SK-N-SH (cell line): ENCODE data around the gene AMDHD1. TPM values are rescaled to one million over a fixed set of nuclear protein-coding genes. Genes with fewer than 3 reads are reported as not detected.

ENCODE experiments used
- CTCF ChIA-PET: fragments of 300-600, 350-600 bp; formaldehyde crosslinking; extraction: SDS; loops from one replicate; lab custom pipeline; 2021; lab: Yijun Ruan, JAX
- POLR2A ChIA-PET: fragments of 350-600 bp; sonication (Branson Sonifier 250); formaldehyde crosslinking; extraction: SDS; loops from one replicate; lab custom pipeline; 2020; ENCODE audit warnings: antibody characterized with exemption, inconsistent platforms; lab: Yijun Ruan, JAX
- DNase-seq: peaks from one replicate; pipeline ENCODE4 v3.0.0; 2012
- H2AFZ ChIP-seq: fragments of 200-600 bp; sonication (generic); 2 replicates; pipeline ENCODE4 v1.8.1; 2016; ENCODE audit warnings: antibody characterized with exemption, mild to moderate bottlenecking, low read depth
- H3F3A ChIP-seq: fragments of 200-600 bp; sonication (generic); replicated peaks from 2 replicates; pipeline ENCODE3; 2016; ENCODE audit warnings: antibody characterized with exemption, mild to moderate bottlenecking; ENCODE audit not compliant: insufficient read depth
- H3K27ac ChIP-seq, 2 experiments: fragments of 200-500 bp in 1 of 2; fragments of 200-600 bp in 1 of 2; sonication (Bioruptor generic) in 1 of 2; sonication (generic), shearing (Covaris generic) in 1 of 2; 2 replicates each; pipeline versions ENCODE4 v1.5.1 to v1.6.1; 2014 to 2016; ENCODE audit warnings: low read depth in 2 of 2, inconsistent platforms in 1 of 2, low read length in 1 of 2, mild to moderate bottlenecking in 1 of 2, mixed read lengths in 1 of 2
- H3K27me3 ChIP-seq: fragments of 200-600 bp; sonication (generic), shearing (Covaris generic); 2 replicates; pipeline ENCODE4 v1.6.1; 2016; ENCODE audit warnings: mixed run types; ENCODE audit not compliant: insufficient read depth
- H3K36me3 ChIP-seq, 2 experiments: fragments of 200-500 bp in 1 of 2; fragments of 200-600 bp in 1 of 2; sonication (Bioruptor generic) in 1 of 2; sonication (generic) in 1 of 2; replicated peaks in 1 of 2; 2 replicates each; pipeline versions ENCODE3 to v1.5.1; 2014 to 2016; ENCODE audit warnings: low read length in 1 of 2, mild to moderate bottlenecking in 1 of 2; ENCODE audit not compliant: insufficient read depth in 2 of 2, control insufficient read depth in 1 of 2
- H3K4me1 ChIP-seq, 2 experiments: fragments of 200-500 bp in 1 of 2; fragments of 200-600 bp in 1 of 2; sonication (Bioruptor generic) in 1 of 2; sonication (generic), shearing (Covaris generic) in 1 of 2; 2 replicates each; pipeline versions ENCODE4 v1.5.1 to v1.6.1; 2014 to 2016; ENCODE audit warnings: low read depth in 1 of 2, low read length in 1 of 2, mixed run types in 1 of 2; ENCODE audit not compliant: insufficient read depth in 2 of 2, control insufficient read depth in 1 of 2
- H3K4me2 ChIP-seq: fragments of 200-600 bp; sonication (generic), shearing (Covaris generic); 2 replicates; pipeline ENCODE4 v1.6.1; 2017; ENCODE audit warnings: mixed run types
- H3K4me3 ChIP-seq, 2 experiments: fragments of 200-500 bp in 1 of 2; fragments of 200-600 bp in 1 of 2; sonication (Bioruptor generic) in 1 of 2; sonication (generic), shearing (Covaris generic) in 1 of 2; 2 replicates each; pipeline versions ENCODE4 v1.5.1 to v1.8.1; 2014 to 2016; ENCODE audit warnings: low read depth in 2 of 2, inconsistent platforms in 1 of 2, low read length in 1 of 2, mild to moderate bottlenecking in 1 of 2, mixed read lengths in 1 of 2, moderate library complexity in 1 of 2
- H3K79me2 ChIP-seq: fragments of 200-600 bp; sonication (generic); 2 replicates; pipeline ENCODE4 v1.8.1; 2017; ENCODE audit warnings: mild to moderate bottlenecking; ENCODE audit not compliant: insufficient read depth
- H3K9ac ChIP-seq: fragments of 200-600 bp; sonication (generic); 2 replicates; pipeline ENCODE4 v1.6.1; 2017; ENCODE audit warnings: mixed run types
- H3K9me2 ChIP-seq: fragments of 200-600 bp; sonication (generic); 2 replicates; pipeline ENCODE4 v1.6.1; 2017; ENCODE audit warnings: mixed run types
- H3K9me3 ChIP-seq: fragments of 200-600 bp; sonication (generic); 2 replicates; pipeline ENCODE4 v1.6.1; 2017; ENCODE audit warnings: mixed run types, mild to moderate bottlenecking, moderate library complexity
- H4K20me1 ChIP-seq: fragments of 200-600 bp; sonication (generic); 2 replicates; pipeline ENCODE4 v1.6.1; 2017; ENCODE audit warnings: mild to moderate bottlenecking, mixed run types; ENCODE audit not compliant: insufficient read depth
- CTCF ChIP-seq: fragments of 200-600 bp; sonication (generic); IDR thresholded peaks from 2 replicates; pipeline ENCODE4 v1.6.1; 2017; ENCODE audit warnings: antibody characterized with exemption, mild to moderate bottlenecking, moderate library complexity
- FOXM1 ChIP-seq: IDR thresholded peaks from 2 replicates; pipeline ENCODE4 v1.4.0; 2012; ENCODE audit warnings: low read depth, mild to moderate bottlenecking
- IRF3 ChIP-seq: fragments of 150-350 bp; IDR thresholded peaks from 2 replicates; pipeline ENCODE4 v1.6.1; 2016; ENCODE audit warnings: mild to moderate bottlenecking, low read depth, low read length
- MXI1 ChIP-seq: IDR thresholded peaks from 2 replicates; pipeline ENCODE4 v1.6.1; 2012; ENCODE audit warnings: mild to moderate bottlenecking, low read depth, low read length, improper control_type of control experiment
- RAD21 ChIP-seq: IDR thresholded peaks from 2 replicates; pipeline ENCODE4 v1.6.1; 2012; ENCODE audit warnings: mild to moderate bottlenecking, low read length
- REST ChIP-seq: IDR thresholded peaks from 2 replicates; pipeline ENCODE4 v1.6.1; 2012; ENCODE audit warnings: mild to moderate bottlenecking, low read depth, low read length, moderate library complexity
- RFX5 ChIP-seq: IDR thresholded peaks from 2 replicates; pipeline ENCODE4 v1.6.1; 2012; ENCODE audit warnings: mild to moderate bottlenecking, improper control_type of control experiment, low read length
- USF2 ChIP-seq: fragments of 150-350 bp; IDR thresholded peaks from 2 replicates; pipeline ENCODE4 v1.6.1; 2017; ENCODE audit warnings: antibody characterized with exemption, low read length, low read depth, borderline replicate concordance
- ZBTB33 ChIP-seq: IDR thresholded peaks from 2 replicates; pipeline ENCODE4 v1.4.0; 2012; ENCODE audit warnings: low read depth, borderline replicate concordance
- WGBS: methylation state at CpG from one replicate; pipeline ENCODE4 v1.1.6; 2017; ENCODE audit warnings: low lambda C conversion rate; 5-methylcytosine and 5-hydroxymethylcytosine counted together
- polyA plus RNA-seq, 3 experiments: library from polyadenylated mRNA; depleted of rRNA; stranded (reverse); fragments of >200 nt; gene quantifications; 2 replicates each; pipeline ENCODE4 v1.2.3, GENCODE V29; 2012

The AMDHD1 gene
- polyA plus RNA-seq, 1 of the 3 experiments (the other 2 are of a cell fraction) = 0.07 TPM

GRCh38 chr12:95896846-95897245 is 46.3 kb upstream of the AMDHD1 start (continued):
- TF ChIP-seq ZBTB33 (no peak), RAD21 (no peak), REST (no peak), RFX5 (no peak)

GRCh38 chr12:95898081-95898480 is 45.0 kb upstream of the AMDHD1 start:
- no peak for DNase-seq
- H3K79me2 ChIP-seq = no peaks in the 10 kb centered on the region
- ChIA-PET POLR2A (no interaction called here), CTCF (interaction anchor here (1.5 to 3.8 kb wide), 2 partner anchors 21 to 61 kb away, joined by 4 to 20 read pairs; no protein-coding TSS in a partner anchor)
- H4K20me1 ChIP-seq = no peaks in the 10 kb centered on the region
- no peaks in the 10 kb centered on the region for H3K27me3 ChIP-seq
- no peak overlapping the region for H3K27ac ChIP-seq
- H3K4me1 ChIP-seq = no peaks in the 10 kb centered on the region
- no peaks in the 10 kb centered on the region for H3K36me3 ChIP-seq
- no peak for TF ChIP-seq IRF3
- no peak for TF ChIP-seq FOXM1
- TF ChIP-seq CTCF = no peak
- no peak for TF ChIP-seq REST
- no peak for TF ChIP-seq USF2
- TF ChIP-seq MXI1 = no peak
- no peak for TF ChIP-seq ZBTB33
- no peaks in the 10 kb centered on the region for H3K9me2 ChIP-seq
- H2AFZ ChIP-seq = no peak overlapping the region
- no peak overlapping the region for H3K4me3 ChIP-seq
- H3F3A ChIP-seq = no peaks in the 10 kb centered on the region
- WGBS = 17% methylated on average over 4 of the region's 4 CpGs
- no peak overlapping the region for H3K9ac ChIP-seq
- H3K4me2 ChIP-seq = no peak overlapping the region
- 0 out of 2 replicates have a peak, but pooled peaks cover 2% of the 10 kb centered on the region for H3K9me3 ChIP-seq
